ENCODE results near the gene USP31. TPM values are rescaled to one million over a fixed set of nuclear protein-coding genes. Genes with fewer than 3 reads are reported as not detected.

USP31 gene
- total and polyA plus RNA-seq, 2 of the 13 experiments (the other 11 are each of a cell fraction or from before 2014, with no cell fraction given): 22.5 to 23.3 TPM

DNA sequence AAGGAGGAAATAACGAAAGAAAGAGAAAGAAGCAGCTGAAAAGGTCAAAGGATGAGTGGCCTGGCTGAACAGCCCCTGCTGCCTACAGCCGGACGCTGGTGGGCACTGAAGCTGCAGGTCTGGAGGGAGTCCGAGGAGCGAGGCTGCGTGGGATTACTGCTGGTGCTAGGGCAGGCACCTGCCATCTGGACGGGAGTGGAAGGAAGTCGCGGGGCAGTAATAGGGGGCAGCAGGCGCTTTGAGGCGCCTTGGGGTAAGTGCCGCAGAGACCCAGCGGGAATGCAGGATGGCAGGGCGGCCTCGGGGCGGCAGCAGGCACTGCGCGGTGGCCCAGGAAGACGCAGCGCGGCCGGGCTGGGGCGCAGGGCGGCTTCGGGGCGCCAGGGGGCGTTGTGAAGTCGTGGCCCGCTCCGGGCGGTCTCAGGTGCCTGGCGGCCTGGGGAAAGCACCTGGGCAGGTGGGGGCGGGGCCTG is 33.0 kb upstream of the USP31 start (continued):
- TF ChIP-seq DR1 (CRISPR knock-in tag; IDR thresholded peaks at IDR 0.05): no peak
- 0 out of 2 replicates have a peak, but pooled peaks have one; percentile 55 for TF ChIP-seq MTA1 (CRISPR knock-in tag; IDR thresholded peaks at IDR 0.05; ENCODE audit: borderline replicate concordance)
- peak; percentile 76; the same call in 1 of the 2 replicates for TF ChIP-seq NFKB2 (CRISPR knock-in tag; IDR thresholded peaks at IDR 0.05; ENCODE audit: borderline replicate concordance)
- peak; percentile 91 for TF ChIP-seq JARID2 (CRISPR knock-in tag; IDR thresholded peaks at IDR 0.05; ENCODE audit: insufficient replicate concordance)
- TF ChIP-seq, protein P1, sequence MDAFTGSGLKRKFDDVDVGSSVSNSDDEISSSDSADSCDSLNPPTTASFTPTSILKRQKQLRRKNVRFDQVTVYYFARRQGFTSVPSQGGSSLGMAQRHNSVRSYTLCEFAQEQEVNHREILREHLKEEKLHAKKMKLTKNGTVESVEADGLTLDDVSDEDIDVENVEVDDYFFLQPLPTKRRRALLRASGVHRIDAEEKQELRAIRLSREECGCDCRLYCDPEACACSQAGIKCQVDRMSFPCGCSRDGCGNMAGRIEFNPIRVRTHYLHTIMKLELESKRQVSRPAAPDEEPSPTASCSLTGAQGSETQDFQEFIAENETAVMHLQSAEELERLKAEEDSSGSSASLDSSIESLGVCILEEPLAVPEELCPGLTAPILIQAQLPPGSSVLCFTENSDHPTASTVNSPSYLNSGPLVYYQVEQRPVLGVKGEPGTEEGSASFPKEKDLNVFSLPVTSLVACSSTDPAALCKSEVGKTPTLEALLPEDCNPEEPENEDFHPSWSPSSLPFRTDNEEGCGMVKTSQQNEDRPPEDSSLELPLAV (CRISPR knock-in tag; conservative IDR thresholded peaks at IDR 0.05; ENCODE audit: low read depth): no peak
- TF ChIP-seq FOXA3 (CRISPR knock-in tag; IDR thresholded peaks at IDR 0.05): peak; percentile 60; the same call in 1 of the 2 replicates
- no peak for TF ChIP-seq NFRKB (IDR thresholded peaks at IDR 0.05)
- peak; percentile 91 for TF ChIP-seq TEAD3 (CRISPR knock-in tag; optimal IDR thresholded peaks at IDR 0.05; ENCODE audit: borderline replicate concordance)
- TF ChIP-seq TAF15 (IDR thresholded peaks at IDR 0.05; ENCODE audit: low read depth, low read length, poor library complexity, severe bottlenecking): no peak
- peak; percentile 85 for TF ChIP-seq HNRNPK (IDR thresholded peaks at IDR 0.05; ENCODE audit: low read depth, low read length, poor library complexity, severe bottlenecking)
- TF ChIP-seq, protein P2, sequence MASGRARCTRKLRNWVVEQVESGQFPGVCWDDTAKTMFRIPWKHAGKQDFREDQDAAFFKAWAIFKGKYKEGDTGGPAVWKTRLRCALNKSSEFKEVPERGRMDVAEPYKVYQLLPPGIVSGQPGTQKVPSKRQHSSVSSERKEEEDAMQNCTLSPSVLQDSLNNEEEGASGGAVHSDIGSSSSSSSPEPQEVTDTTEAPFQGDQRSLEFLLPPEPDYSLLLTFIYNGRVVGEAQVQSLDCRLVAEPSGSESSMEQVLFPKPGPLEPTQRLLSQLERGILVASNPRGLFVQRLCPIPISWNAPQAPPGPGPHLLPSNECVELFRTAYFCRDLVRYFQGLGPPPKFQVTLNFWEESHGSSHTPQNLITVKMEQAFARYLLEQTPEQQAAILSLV (CRISPR knock-in tag; IDR thresholded peaks at IDR 0.05; ENCODE audit: borderline replicate concordance): peak; percentile 85; the same call in 1 of the 2 replicates
- peak; percentile 21; the same call in 1 of the 2 replicates for TF ChIP-seq ZNF772 (CRISPR knock-in tag; IDR thresholded peaks at IDR 0.05)
- 0 out of 2 replicates have a peak, but pooled peaks have one; percentile 19 for TF ChIP-seq PCBP1 (IDR thresholded peaks at IDR 0.05; ENCODE audit: borderline replicate concordance, low read depth, low read length)
- no peak; the same call in 1 of the 2 replicates for TF ChIP-seq MTF2 (CRISPR knock-in tag; IDR thresholded peaks at IDR 0.05; ENCODE audit: borderline replicate concordance)
- peak; percentile 74; the same call in 1 of the 2 replicates for TF ChIP-seq CENPT (CRISPR knock-in tag; IDR thresholded peaks at IDR 0.05; ENCODE audit: low read depth)
- TF ChIP-seq NFYB (CRISPR knock-in tag; IDR thresholded peaks at IDR 0.05): 0 out of 2 replicates have a peak, but pooled peaks have one; percentile 20
- peak; percentile 62 for TF ChIP-seq FOXO1 (CRISPR knock-in tag; IDR thresholded peaks at IDR 0.05)
- TF ChIP-seq REL (CRISPR knock-in tag; conservative IDR thresholded peaks at IDR 0.05): peak; percentile 83; the same call in 1 of the 2 replicates
- no peak for TF ChIP-seq JUNB (CRISPR knock-in tag; IDR thresholded peaks at IDR 0.05; ENCODE audit: borderline replicate concordance)
- TF ChIP-seq ZNF672 (CRISPR knock-in tag; IDR thresholded peaks at IDR 0.05): no peak
- peak; percentile 82; the same call in 1 of the 2 replicates for TF ChIP-seq MEIS1 (CRISPR knock-in tag; IDR thresholded peaks at IDR 0.05; ENCODE audit: borderline replicate concordance)
- no peak for TF ChIP-seq ZNF550 (CRISPR knock-in tag; IDR thresholded peaks at IDR 0.05; ENCODE audit: borderline replicate concordance)
- no peak for TF ChIP-seq SATB2 (CRISPR knock-in tag; IDR thresholded peaks at IDR 0.05)
- peak; percentile 20; the same call in 1 of the 2 replicates for TF ChIP-seq TAF1 (CRISPR knock-in tag; IDR thresholded peaks at IDR 0.05)
- TF ChIP-seq ZNF383 (CRISPR knock-in tag; IDR thresholded peaks at IDR 0.05; ENCODE audit: borderline replicate concordance): peak; percentile 66; the same call in 1 of the 2 replicates
- TF ChIP-seq ZNF180 (CRISPR knock-in tag; IDR thresholded peaks at IDR 0.05; ENCODE audit: borderline replicate concordance, low read depth): no peak
- no peak for TF ChIP-seq IRX3 (CRISPR knock-in tag; IDR thresholded peaks at IDR 0.05; ENCODE audit: borderline replicate concordance, low read depth)
- no peak for TF ChIP-seq ZNF367 (CRISPR knock-in tag; IDR thresholded peaks at IDR 0.05; ENCODE audit: borderline replicate concordance)

Data from HepG2 (cell line).